GM12864 (cell line): ENCODE data around the gene KASH5.

Experiments
- DNase-seq: peaks from one replicate; pipeline ENCODE4 v3.0.0-alpha.2; 2011; ENCODE audit warnings: low read depth
- H3K4me3 ChIP-seq: 2 replicates; pipeline ENCODE4 v1.5.1; 2011; ENCODE audit warnings: mild to moderate bottlenecking, low read depth, low read length, control low read depth
- CTCF ChIP-seq: IDR thresholded peaks from 2 replicates; pipeline ENCODE4 v1.5.1; 2011; ENCODE audit warnings: low read depth, mild to moderate bottlenecking, moderate library complexity, low read length, control low read depth, inconsistent platforms; ENCODE audit errors: missing control alignments

KASH5 gene

DNA sequence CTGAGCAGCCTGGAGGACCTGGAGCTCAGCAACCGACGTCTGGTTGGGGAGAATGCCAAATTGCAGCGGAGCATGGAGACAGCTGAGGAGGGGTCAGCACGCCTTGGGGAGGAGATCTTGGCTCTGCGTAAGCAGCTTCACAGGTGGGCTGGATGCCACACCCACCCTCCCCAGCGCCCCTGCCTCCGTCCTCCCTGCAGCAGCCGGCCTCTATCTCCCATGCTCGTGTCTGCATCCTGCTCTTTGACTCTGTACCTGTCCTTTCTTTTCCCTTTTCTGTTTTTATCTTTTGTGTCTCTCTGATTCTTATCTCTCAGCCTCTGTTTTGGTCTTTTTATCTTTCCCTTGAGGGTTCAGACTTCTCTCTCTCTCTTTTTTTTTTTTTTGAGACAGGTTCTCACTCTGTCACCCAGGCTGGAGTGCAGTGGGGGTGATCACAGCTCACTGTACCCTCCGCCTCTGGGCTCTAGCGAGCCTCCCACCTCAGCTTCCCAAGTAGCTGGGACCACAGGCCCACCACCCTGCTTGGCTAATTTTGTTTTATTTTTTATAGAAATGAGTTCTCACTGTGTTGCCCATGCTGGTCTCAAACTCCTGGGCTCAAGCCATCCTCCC is 10.1 kb downstream of the KASH5 start:
- DNase-seq, result no peak
- no peak overlapping the region for H3K4me3 ChIP-seq
- TF ChIP-seq CTCF, result no peak

DNA sequence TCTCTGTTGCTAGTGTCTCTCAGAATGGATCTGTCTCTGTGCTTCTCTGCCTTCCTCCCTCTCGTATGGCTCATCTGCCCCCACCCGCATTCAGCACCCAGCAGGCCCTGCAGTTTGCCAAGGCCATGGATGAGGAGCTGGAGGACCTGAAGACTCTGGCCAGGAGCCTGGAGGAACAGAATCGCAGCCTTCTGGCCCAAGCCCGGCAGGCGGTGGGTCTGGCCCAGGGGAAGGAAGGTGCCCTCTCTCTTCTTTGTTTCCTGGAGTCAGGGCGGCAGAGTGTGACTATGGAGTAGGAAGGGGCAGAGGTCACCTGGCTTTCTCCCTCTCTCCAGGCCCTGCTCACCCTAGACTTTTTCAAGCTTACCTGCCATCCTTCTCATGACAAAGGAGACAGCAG is 10.9 kb downstream of the KASH5 start:
- TF ChIP-seq CTCF, result no peak
- H3K4me3 ChIP-seq, result no peak overlapping the region
- DNase-seq, result no peak

DNA sequence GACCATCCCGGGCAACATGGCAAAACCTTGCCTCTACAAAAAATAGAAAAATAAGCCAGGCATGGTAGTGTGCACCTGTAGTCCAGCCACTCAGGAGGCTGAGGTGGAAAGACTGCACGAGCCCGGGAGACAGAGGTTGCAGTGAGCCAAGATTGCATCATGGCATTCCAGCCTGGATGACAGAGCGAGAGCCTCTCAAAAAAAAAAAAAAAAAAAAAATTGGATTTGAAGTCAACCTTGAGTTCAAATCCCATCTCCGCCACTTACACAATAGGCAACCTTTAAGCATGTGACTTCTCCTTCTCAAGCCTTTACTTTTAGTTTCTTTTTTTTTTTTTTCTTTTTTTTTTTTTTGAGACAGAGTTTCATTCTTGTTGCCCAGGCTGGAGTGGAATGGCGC is 12.0 kb downstream of the KASH5 start:
- H3K4me3 ChIP-seq, result no peak overlapping the region
- DNase-seq, result no peak
- TF ChIP-seq CTCF, result no peak

- TF ChIP-seq CTCF, result no peak
- DNase-seq, result no peak
- no peak overlapping the region for H3K4me3 ChIP-seq
Observed at GRCh38 chr19:49403404-49404187, 15.5 kb downstream of the KASH5 start.

DNA sequence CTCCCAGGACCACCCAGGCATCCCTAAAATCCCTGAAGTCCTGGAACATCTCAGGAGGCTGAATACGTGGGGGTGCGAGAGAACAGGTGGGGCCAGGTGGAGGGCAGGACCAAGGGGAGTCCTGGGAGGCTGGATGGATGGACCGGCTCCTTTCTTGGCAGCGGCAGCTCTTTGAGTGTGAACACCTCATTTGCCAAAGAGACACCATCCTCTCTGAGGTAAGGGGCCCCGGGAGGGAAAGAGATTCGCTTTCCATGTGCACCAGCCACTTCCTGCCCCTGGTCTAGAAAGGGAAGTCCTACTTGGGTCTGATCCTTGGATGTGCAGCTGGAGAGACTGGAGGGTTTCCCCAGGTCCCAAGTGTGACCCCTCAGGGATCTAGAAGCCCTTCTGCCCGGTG is 19.0 kb downstream of the KASH5 start:
- H3K4me3 ChIP-seq, result no peak overlapping the region
- TF ChIP-seq CTCF, result no peak
- DNase-seq, result no peak

GRCh38 chr19:49407482-49408015 is 19.5 kb downstream of the KASH5 start:
- no peak for DNase-seq
- H3K4me3 ChIP-seq, result no peak overlapping the region
- TF ChIP-seq CTCF, result no peak
